Activated CD8-positive, alpha-beta memory T cell treated with anti-CD3 and anti-CD28 coated beads for 1 hour (primary cell): ENCODE measurements around the gene KIAA0040.
A peak's percentile ranks its signal among the peaks of the same experiment; 100 is the strongest.

Source experiments
- DNase-seq, 2 donors: peaks; one replicate each; pipeline ENCODE4 v3.0.0-alpha.2; 2020; ENCODE audit warnings: low read depth in 1 of 2; ENCODE audit errors: extremely low read depth in 1 of 2

Gene KIAA0040

GRCh38 chr1:175192630-175193526 is at the start of gene KIAA0040:
Gene KIAA0040 (minus strand): TSS chr1:175192776. CDS start chr1:175161013, 31,763 bp downstream.
- peak in 1 of 2 donors; percentile 35 for DNase-seq

DNA sequence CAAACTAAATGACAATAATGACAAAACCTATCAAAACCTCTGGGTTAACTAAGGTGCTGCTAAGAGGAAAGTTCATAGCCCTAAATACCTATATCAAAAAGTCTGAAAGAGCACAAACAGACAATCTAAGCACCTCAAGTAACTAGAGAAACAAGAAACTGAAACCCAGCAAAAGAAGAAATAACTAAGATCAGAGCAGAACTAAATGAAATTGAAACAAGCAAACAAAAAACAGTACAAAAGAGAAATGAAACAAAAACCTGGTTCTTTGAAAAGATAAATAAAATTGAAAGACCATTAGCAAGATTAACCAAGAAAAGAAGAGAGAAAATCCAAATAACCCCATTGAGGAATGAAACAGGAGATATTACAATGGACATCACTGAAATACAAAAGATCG is 44.8 kb upstream of the KIAA0040 start:
- no peak for DNase-seq

GRCh38 chr1:175234639-175235038 is 42.1 kb upstream of the KIAA0040 start:
- no peak for DNase-seq

- no peak for DNase-seq
Observed at GRCh38 chr1:175232335-175232734, 39.8 kb upstream of the KIAA0040 start.

GRCh38 chr1:175225805-175226129 is 33.2 kb upstream of the KIAA0040 start:
- DNase-seq = no peak

GRCh38 chr1:175222296-175222938 is 29.8 kb upstream of the KIAA0040 start:
- DNase-seq = no peak

DNA sequence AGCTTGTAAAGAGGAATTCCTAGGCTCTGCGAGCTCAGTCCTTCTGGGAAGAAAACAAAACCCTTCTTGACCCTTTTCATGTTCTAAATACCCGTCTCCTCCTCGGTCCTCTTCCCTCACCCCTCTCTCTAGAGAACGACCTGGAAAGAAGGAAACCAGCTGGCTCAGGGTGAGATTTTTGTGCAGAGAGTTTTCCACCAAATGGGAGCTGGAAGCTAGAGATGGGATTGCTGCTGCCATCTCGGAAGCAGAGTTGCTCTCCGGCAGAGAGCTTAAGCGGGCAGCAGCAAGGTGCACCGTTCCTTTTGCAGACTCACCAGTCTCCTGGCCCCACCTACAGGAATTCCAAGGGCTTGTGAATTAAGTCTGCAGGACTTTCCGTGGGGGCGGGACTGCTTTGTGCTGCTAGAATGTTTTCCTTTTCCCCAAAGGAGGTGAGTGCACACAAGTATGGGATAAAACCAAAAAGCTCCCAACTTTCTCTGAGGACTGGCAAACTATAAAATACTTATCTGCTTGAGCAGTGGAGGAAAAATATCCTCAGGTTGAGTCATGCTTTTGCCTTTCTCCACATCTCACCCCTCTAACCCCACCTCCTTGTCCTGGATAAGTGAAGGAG is 29.1 kb upstream of the KIAA0040 start:
- no peak for DNase-seq

DNA sequence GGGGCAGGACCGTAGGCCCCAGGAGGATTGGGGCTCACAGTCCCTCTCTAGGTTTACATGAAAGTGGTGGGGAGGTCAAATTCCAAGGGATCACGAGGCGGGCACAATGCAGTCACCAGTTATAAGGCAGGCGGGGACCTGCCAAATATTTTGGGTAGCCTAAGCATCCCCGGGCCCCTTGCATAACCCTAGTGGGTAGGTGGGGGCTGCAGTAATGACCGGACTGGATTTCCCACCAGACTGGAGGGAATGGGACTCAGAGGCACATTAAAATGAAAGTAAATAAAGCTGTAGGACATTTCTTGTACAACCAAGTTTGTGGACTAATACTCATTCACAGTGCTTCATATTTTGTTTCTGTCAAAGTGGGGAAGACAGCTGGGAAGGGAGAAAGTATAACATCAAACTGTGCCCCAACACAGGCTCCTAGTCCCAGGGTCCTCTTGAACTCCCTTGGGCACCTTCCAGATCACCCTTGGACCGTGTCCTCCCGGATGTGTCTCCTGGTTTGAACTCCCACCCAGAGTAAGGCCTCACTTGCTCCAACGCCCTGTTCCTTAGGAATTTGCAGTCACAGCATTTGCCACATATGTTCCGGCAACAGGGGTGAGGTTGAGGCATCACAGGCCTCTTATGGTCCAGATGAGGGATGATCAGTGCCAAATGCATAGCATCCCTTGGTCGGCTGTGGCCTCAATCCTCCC is 28.4 kb upstream of the KIAA0040 start:
- DNase-seq = no peak

DNA sequence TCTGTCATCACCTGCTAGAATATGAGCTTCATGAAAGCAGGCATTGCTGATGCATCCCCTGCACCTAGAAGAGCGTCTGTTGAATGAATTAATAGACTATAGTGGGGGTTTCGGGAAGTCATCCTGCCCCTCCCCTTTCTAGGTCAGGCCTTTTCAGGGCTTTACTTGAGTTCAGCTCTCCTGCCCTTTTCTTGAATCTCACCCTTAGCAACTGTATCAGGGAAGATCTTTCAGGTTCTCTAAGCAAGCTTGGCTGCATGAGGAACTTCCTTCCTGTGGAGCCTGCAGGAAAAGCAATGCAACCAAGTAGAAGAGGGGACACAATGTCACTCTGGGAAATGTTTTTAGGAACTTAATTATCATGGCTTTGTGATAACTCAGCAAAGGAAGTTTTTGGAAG is 27.2 kb upstream of the KIAA0040 start:
- DNase-seq = no peak

- no peak for DNase-seq
Observed at GRCh38 chr1:175218786-175219434, 26.3 kb upstream of the KIAA0040 start.

GRCh38 chr1:175217721-175218531 is 25.4 kb upstream of the KIAA0040 start:
- no peak for DNase-seq

GRCh38 chr1:175216444-175216843 is 23.9 kb upstream of the KIAA0040 start:
- DNase-seq = no peak

- no peak for DNase-seq
Observed at GRCh38 chr1:175211656-175212055, 19.1 kb upstream of the KIAA0040 start.

- DNase-seq = no peak
Observed at GRCh38 chr1:175210744-175211143, 18.2 kb upstream of the KIAA0040 start.

- DNase-seq = no peak
Observed at GRCh38 chr1:175209493-175209921, 16.9 kb upstream of the KIAA0040 start.

DNA sequence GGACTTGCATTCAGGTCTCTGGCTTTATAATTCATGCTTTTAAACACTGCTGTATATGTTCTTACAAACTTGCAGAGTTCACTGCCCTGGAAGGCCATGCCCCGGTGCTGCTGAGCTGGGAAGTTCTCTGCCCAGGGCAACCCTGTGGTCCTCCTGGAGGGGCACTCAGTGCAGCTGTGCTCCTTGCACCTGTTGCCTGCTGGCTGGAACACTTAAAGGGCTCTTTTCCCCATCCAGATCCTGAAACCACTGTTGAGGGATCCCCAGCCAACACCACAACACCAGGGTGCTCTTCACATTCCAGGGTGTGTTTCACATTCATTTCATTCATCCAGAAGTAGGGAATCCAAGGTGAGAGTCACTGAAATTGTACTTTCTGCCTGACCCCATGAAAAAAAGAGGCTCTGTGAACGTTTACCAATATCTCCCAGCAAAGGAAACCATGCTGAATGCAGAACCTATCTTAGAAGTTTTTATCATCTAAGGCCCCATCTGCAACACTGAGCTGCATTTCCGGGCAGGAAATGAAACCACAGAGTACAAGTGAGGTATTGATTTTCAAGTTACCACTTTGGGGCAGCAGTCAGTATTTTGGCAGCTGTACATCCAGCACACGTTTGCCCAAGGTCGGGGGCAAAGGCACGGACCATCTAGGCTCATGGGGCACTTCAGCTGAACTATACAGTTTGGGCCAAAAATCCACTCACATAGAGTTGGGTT is 16.4 kb upstream of the KIAA0040 start:
- DNase-seq = no peak

- no peak for DNase-seq
Observed at GRCh38 chr1:175207971-175208370, 15.4 kb upstream of the KIAA0040 start.

GRCh38 chr1:175206687-175207086 is 14.1 kb upstream of the KIAA0040 start:
- no peak for DNase-seq

DNA sequence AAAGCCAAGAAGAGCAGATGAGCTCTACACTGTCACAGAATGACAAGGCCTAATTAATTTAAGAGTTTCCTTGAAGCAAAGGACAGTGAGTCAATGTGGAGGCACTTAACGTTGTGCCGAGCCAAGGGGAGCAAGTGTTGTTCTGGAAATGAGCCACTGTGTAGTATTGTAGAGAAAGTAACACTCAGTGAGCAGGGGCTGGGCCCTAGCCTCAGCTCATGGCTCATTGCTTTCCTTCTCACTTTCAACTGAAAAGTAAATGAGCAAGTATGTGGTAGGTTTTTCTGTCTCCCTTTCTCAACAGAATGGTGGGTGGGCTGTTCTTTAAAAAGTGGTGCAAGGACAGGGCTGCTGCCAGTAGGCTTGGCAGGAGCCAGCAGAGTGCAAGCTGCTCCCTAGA is 11.8 kb upstream of the KIAA0040 start:
- no peak for DNase-seq
